AG20443 (cell line): ENCODE measurements around the gene ADAMTS4.
"Not testable (repeated sequence)": the region's sequence is repeated elsewhere in the genome, so short reads cannot be mapped to it uniquely, and the experiment has no call there.

ENCODE experiments used
- DNase-seq: peaks from one replicate; pipeline ENCODE4 v3.0.0; 2012; ENCODE audit warnings: low spot score, mixed read lengths

The ADAMTS4 gene, protein sequence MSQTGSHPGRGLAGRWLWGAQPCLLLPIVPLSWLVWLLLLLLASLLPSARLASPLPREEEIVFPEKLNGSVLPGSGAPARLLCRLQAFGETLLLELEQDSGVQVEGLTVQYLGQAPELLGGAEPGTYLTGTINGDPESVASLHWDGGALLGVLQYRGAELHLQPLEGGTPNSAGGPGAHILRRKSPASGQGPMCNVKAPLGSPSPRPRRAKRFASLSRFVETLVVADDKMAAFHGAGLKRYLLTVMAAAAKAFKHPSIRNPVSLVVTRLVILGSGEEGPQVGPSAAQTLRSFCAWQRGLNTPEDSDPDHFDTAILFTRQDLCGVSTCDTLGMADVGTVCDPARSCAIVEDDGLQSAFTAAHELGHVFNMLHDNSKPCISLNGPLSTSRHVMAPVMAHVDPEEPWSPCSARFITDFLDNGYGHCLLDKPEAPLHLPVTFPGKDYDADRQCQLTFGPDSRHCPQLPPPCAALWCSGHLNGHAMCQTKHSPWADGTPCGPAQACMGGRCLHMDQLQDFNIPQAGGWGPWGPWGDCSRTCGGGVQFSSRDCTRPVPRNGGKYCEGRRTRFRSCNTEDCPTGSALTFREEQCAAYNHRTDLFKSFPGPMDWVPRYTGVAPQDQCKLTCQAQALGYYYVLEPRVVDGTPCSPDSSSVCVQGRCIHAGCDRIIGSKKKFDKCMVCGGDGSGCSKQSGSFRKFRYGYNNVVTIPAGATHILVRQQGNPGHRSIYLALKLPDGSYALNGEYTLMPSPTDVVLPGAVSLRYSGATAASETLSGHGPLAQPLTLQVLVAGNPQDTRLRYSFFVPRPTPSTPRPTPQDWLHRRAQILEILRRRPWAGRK

GRCh38 chr1:161198897-161199431, at the start of gene ADAMTS4:
Gene ADAMTS4 (minus strand): TSS chr1:161199054. CDS start chr1:161198627, 427 bp downstream.
- peak; percentile 76 for DNase-seq

GRCh38 chr1:161244888-161245287, 46.0 kb upstream of the ADAMTS4 start:
- DNase-seq, result no peak

DNA sequence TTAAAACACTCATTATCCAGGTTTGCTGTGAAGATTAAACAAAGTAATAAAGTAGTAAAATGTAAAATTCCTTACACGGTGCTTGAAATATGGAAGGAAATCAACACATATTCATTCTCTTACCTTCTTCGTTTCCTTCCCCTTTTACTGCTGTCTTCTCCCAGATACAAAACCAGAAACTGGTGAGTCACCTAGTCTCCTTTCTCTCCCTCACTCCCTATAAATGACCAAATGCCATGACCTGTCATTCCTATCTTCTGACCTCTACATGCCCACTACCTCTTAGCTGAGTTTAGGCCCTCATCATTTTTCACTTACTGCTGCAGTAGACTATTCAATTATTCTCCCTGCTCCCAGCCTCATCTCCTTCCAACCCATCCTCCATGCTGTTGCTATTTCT, 43.5 kb upstream of the ADAMTS4 start:
- DNase-seq, result no peak

- no peak for DNase-seq
Observed at GRCh38 chr1:161241682-161242081, 42.8 kb upstream of the ADAMTS4 start.

GRCh38 chr1:161238039-161238473, 39.2 kb upstream of the ADAMTS4 start, which contains the start of gene NR1I3:
Gene NR1I3 (minus strand): TSS chr1:161238203. CDS start chr1:161236565, 1,638 bp downstream.
- peak; percentile 58 for DNase-seq

GRCh38 chr1:161235957-161236775, 37.3 kb upstream of the ADAMTS4 start:
- DNase-seq, result no peak

GRCh38 chr1:161233102-161233501, 34.2 kb upstream of the ADAMTS4 start:
- DNase-seq, result no peak

DNA sequence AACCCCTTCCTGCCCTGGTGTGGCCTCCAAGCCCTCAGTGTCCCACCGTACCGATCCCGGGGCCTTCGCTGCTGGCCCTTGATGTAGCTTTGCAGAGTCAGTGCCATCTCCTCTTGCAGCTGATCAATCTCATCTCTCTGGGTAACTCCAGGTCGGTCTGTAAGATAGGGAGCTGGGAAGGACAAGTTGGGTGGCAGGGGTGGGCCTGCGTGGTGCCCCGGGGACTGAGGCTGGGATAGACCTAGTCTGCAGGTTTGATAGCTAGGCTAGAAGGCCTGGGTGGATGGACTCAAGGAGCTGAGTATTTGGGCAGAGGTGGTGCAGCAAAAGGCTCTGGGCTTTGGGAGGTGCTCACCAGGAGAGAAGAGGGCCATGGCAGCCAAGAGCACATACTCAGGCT, 31.9 kb upstream of the ADAMTS4 start:
- no peak for DNase-seq

- no peak for DNase-seq
Observed at GRCh38 chr1:161229896-161230295, 31.0 kb upstream of the ADAMTS4 start.

GRCh38 chr1:161228032-161228431, 29.2 kb upstream of the ADAMTS4 start:
- no peak for DNase-seq

GRCh38 chr1:161227196-161227871, 28.5 kb upstream of the ADAMTS4 start:
- peak; percentile 79 for DNase-seq

DNA sequence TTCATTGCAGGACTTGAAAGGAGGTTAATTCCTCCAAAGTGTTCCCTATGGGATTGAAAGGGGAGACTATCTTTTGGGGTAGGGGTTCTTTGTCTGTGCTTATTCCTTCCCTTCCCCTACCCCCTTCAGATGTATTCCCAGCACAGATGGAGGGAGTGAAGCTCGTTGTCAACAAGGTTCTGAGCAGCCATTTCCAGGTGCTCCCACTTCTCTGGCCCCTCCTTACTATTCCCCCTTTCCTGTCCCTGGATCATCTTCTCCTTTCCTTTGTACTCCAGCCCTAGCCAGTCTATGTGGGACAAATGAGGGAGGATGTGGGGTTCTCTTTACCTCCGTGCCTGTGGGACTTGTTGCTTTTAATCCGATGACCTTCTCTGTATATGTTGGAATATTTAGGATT, 27.9 kb upstream of the ADAMTS4 start:
- DNase-seq, result no peak

DNA sequence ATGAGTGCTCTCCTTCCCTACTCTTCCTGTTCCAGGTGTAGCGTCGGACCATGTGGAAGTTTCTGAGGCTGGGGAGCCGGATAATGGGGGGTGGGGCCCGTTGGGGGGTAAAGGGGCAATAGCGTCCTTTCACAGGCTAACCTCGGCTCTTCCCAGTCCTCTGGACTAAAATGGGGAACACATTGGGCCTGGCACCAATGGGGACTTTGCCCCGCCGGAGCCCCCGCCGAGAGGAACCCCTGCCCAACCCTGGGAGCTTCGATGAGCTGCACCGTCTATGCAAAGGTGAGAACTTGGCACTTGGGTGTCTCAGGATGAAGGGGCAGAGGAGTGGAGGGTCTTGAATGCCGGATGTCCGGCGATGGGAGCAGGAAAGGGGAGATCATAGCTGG, 27.5 kb upstream of the ADAMTS4 start:
- DNase-seq, result no peak

GRCh38 chr1:161225534-161226319, 26.9 kb upstream of the ADAMTS4 start, which contains the start of gene TOMM40L:
Gene TOMM40L (plus strand): TSS chr1:161226060. CDS start chr1:161226490, 430 bp downstream.
- peak; percentile 97 for DNase-seq

GRCh38 chr1:161225178-161225533, 26.3 kb upstream of the ADAMTS4 start:
- DNase-seq, result no peak

DNA sequence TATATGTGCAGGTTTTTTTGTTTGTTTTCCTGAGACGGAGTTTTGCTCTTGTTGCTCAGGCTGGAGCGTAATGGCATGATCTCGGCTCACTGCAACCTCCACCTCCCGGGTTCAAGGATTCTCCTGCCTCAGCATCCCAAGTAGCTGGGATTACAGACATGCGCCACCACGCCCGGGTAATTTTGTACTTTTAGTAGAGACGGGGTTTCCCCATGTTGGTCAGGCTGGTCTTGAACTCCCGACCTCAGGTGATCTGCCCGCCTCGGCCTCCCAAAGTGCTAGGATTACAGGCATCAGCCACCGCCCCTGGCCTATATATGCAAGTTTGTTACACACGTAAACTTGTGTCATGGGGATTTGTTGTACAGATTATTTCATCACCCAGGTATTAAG, 25.8 kb upstream of the ADAMTS4 start:
- DNase-seq, result not testable (repeated sequence)

GRCh38 chr1:161223805-161224694, 25.2 kb upstream of the ADAMTS4 start:
- no peak for DNase-seq

DNA sequence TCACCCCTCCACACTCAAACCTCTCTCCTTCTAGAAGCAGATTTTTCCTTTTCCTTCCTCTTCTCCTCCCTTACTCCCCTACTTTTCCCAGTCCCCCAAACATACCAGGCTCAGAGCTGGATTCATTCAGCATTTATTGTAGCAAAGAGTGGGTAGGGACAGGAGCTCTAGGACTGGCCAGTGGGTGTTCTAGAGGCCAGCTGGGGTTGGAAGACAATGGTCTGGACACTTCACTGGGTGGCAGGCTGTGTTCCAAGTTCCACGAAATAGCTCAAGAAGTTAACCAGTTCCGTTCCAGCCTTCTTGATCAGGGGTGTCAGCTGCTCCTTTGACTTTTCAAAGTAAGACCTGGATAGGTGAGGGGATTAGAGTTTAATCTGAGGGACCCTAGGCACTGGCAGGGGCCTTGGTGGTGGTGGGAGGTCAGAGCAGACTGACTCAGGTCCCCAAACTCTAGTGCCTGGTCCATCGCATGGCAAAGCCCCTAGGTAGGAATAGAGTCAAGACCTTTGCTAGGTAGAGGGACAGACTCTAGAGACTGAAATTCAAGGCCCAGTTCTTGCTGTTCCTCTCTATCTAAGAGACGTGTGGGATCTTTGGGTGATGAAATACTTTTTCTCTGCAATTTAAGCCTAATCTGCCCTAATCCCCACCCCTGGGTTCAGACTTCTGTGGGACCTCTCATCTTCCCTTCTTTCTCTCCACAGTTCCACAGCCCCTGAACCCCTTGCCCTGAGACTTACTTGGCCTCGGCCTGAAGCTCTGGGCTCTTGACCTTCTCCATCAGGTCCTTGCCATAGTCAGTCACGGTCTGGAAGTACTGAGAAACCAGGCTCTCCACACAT, 23.5 kb upstream of the ADAMTS4 start:
- DNase-seq, result no peak
